Neutrophil (primary cell): ENCODE data around the gene EMX1.
A peak's percentile ranks its signal among the peaks of the same experiment; 100 is the strongest.

Experiments
- H3K27ac ChIP-seq: fragments of 200-600 bp; sonication (generic); 2 replicates; pipeline ENCODE4 v1.5.1; 2016; ENCODE audit warnings: mild to moderate bottlenecking, moderate library complexity
- H3K27me3 ChIP-seq: fragments of 200-600 bp; sonication (generic); 2 replicates; pipeline ENCODE4 v1.6.0; 2016; ENCODE audit warnings: mild to moderate bottlenecking
- H3K36me3 ChIP-seq: fragments of 200-600 bp; sonication (generic); 2 replicates; pipeline ENCODE4 v1.5.1; 2017
- H3K4me1 ChIP-seq, 2 experiments: fragments of 200-600 bp in 1 of 2; sonication (generic) in 1 of 2; 1 replicate in 1 of 2; 2 replicates in 1 of 2; pipeline versions ENCODE4 v1.5.1 to v1.6.1; 2013 to 2016; ENCODE audit warnings: low read depth in 1 of 2, low read length in 1 of 2, mild to moderate bottlenecking in 1 of 2, moderate library complexity in 1 of 2; ENCODE audit not compliant: control insufficient read depth in 1 of 2, insufficient read depth in 1 of 2
- H3K4me3 ChIP-seq, 2 experiments: fragments of 200-600 bp in 1 of 2; sonication (generic) in 1 of 2; 1 replicate in 1 of 2; 2 replicates in 1 of 2; pipeline ENCODE4 v1.5.1; 2013 to 2016; ENCODE audit warnings: low read depth in 1 of 2, low read length in 1 of 2, mild to moderate bottlenecking in 1 of 2, moderate library complexity in 1 of 2
- H3K9me3 ChIP-seq: fragments of 200-600 bp; sonication (generic); 2 replicates; pipeline ENCODE4 v1.5.1; 2016
- TF ChIP-seq, protein P1 (sequence below): fragments of 200-600 bp; sonication (generic); IDR thresholded peaks from 2 replicates; pipeline ENCODE4 v1.5.1; 2016; ENCODE audit warnings: antibody characterized with exemption

The EMX1 gene

DNA sequence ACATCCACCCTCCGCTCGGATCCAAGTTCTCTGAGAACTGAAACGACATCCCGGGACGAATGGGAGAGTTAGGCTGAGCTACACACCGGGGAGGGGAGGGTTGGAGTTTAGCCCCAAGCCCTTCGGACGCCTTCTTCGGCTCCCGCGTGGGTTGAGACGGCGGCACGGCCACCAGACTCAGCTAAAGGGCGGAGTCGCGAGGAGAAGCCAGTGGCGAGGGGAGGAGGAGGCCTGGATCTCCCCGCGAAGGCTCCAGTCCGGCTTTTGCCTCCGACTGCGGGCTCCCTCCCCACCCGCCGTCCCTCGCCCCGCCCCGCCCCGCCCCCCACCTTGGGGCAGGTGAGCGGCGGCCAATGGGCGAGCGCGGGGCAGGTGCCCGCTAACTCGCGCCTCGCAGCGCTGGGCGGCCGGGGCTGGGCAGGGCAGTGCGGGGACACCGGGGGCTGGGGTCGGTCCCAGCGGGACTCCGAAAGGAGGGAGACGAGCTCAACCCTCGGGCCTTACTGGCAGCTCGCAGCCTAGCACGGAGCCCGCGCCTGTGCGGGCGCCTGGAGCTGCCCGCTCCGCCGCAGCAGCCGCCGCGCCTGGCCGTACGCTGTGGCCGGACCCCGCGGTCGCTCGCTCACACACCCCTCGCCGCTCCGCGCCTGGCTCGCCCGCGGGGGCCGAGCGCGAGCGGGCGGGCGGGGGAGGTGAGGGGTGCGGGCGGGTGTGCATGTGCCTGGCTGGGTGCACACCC, at the start of gene EMX1:
Gene EMX1 (plus strand): TSS at position 382 of the 739 bp plus-strand sequence. CDS start 334 bp downstream, at position 716.
- H3K4me3 ChIP-seq: peak within 1 kb of the TSS in 1 of 2 experiments; percentile 14
- no peak within 1 kb of the TSS for H3K27ac ChIP-seq
- TF ChIP-seq, protein P1, sequence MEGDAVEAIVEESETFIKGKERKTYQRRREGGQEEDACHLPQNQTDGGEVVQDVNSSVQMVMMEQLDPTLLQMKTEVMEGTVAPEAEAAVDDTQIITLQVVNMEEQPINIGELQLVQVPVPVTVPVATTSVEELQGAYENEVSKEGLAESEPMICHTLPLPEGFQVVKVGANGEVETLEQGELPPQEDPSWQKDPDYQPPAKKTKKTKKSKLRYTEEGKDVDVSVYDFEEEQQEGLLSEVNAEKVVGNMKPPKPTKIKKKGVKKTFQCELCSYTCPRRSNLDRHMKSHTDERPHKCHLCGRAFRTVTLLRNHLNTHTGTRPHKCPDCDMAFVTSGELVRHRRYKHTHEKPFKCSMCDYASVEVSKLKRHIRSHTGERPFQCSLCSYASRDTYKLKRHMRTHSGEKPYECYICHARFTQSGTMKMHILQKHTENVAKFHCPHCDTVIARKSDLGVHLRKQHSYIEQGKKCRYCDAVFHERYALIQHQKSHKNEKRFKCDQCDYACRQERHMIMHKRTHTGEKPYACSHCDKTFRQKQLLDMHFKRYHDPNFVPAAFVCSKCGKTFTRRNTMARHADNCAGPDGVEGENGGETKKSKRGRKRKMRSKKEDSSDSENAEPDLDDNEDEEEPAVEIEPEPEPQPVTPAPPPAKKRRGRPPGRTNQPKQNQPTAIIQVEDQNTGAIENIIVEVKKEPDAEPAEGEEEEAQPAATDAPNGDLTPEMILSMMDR: no peak
- H3K36me3 ChIP-seq: no peaks in the 10 kb centered on the region
- no peaks in the 10 kb centered on the region for H3K9me3 ChIP-seq
- H3K27me3 ChIP-seq: peaks cover 100% of the 10 kb centered on the region
- peaks cover 22 to 40% of the 10 kb centered on the region in 2 experiments for H3K4me1 ChIP-seq

DNA sequence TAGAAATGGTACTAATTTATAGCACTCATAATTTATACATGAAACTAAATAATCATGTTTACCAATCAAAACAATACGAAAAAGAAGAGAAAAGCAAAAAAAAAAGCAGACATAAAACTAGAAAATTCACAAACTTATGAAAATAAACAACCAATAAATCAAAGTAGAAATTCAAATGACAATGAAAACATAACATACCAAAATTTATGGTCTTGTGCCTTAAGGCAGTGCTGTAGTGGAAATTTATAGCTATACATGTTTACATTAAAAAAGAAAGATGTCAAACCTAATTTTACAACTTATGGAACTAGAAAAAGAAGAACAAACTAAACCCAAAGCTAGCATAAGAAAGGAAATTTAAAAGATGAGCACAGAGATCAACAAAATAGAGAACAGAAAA, 46.3 kb upstream of the EMX1 start:
- Histone ChIP-seq H3K4me3 (no peak overlapping the region), H3K27me3 (peaks cover 96% of the 10 kb centered on the region)

DNA sequence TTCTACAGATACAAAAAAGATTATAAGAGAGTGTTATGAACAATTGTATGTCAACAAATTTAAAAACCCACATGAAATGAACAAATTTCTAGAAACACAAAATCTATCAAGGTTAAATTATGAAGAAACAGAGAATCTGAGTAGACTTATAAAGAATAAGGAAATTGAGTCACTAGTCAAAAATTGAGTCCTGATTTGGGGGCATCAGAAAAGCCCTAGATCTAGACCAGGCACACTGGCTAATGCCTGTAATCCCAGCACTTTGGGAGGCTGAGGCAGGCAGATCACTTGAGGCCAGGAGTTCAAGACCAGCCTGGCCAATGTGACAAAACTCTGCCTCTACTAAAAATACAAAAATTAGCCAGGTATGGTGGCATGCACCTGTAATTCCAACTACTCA, 45.4 kb upstream of the EMX1 start:
- TF ChIP-seq, protein P1: no peak
- Histone ChIP-seq H3K4me1 (no peaks in the 10 kb centered on the region), H3K27me3 (peaks cover 96% of the 10 kb centered on the region)

More for the DNA sequence above, 46.3 kb upstream of the EMX1 start:
- Histone ChIP-seq H3K4me1 (no peaks in the 10 kb centered on the region), H3K27ac (no peak overlapping the region), H3K9me3 (no peaks in the 10 kb centered on the region), H3K36me3 (no peaks in the 10 kb centered on the region)
- TF ChIP-seq, protein P1: no peak

DNA sequence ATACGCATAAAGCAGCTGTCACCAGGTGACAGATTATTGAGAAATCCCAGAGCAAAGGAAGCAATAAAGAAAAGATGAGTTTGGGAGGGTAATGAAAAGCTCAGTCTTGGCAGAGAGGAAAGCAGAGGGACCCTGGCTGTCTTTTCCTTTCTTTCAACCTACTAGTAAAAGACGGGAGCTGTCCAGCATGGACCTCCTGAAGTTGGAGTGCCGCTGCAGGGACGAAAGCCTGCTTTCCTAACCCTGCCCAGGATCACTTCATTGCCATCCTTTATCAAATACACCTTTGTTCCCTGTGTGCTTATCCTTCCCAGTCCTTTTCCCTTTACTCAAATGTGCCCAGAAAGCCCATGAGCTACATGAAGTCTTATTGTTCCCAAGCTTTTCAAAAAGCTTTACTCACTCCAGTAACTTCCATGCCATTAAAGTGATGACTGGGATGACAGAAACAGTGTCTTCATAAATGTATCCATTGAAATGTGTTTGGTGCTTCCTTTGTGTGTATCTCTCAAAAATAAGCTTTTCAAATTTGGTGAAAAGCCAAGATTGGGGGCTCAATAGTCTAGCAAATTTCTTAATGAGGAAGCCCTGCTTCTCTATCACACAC, 33.9 kb upstream of the EMX1 start:
- Histone ChIP-seq H3K4me1 (peaks cover 8 to 12% of the 10 kb centered on the region in 2 experiments), H3K36me3 (no peaks in the 10 kb centered on the region), H3K27me3 (peaks cover 100% of the 10 kb centered on the region), H3K27ac (no peak overlapping the region), H3K4me3 (no peak overlapping the region), H3K9me3 (no peaks in the 10 kb centered on the region)
- TF ChIP-seq, protein P1: no peak

More for the DNA sequence above, 45.4 kb upstream of the EMX1 start:
- Histone ChIP-seq H3K36me3 (no peaks in the 10 kb centered on the region), H3K9me3 (no peaks in the 10 kb centered on the region), H3K4me3 (no peak overlapping the region), H3K27ac (no peak overlapping the region)

DNA sequence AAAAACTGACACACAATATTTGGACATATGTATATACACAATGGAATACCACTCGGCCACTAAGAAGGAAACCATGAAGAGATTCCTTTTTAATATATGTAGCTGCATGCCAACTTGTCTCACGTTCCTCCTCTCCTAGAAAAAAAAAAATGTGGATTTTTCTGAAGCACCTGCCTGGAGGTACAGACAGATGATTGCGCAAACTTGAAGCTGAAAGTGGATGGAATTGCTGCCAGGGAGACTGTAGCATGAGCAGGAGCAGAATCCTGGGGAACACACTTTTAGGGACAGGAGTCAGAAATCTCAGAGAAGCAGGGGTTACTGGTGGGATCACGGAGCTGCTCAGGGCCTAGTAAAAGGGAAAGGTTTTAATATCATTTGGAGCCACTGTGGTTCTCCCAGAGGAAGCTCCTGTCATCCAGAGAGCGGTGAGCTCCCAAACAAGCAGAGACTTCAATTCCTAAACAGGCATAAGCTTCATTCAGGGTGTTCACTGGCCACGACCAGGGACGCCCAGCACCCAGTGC, 30.8 kb upstream of the EMX1 start:
- H3K4me3 ChIP-seq: no peak overlapping the region
- H3K36me3 ChIP-seq: no peaks in the 10 kb centered on the region
- H3K4me1 ChIP-seq: peaks cover 16 to 21% of the 10 kb centered on the region in 2 experiments
- peaks cover 98% of the 10 kb centered on the region for H3K27me3 ChIP-seq
- TF ChIP-seq, protein P1: no peak
- H3K27ac ChIP-seq: no peak overlapping the region
- no peaks in the 10 kb centered on the region for H3K9me3 ChIP-seq
